H1 (cell line): ENCODE results near the gene HPN. TPM values are rescaled to one million over a fixed set of nuclear protein-coding genes. Genes with fewer than 3 reads are reported as not detected.

ENCODE experiments used
- CTCF ChIA-PET: fragments of 300-600 bp; sonication (Branson Sonifier 250); formaldehyde crosslinking; loops from one replicate; lab custom pipeline; 2021; ENCODE audit not compliant: partially characterized antibody; lab: Charles Lee
- POLR2A ChIA-PET: fragments of 300-600 bp; sonication (Branson Sonifier 250); formaldehyde crosslinking; loops from one replicate; lab custom pipeline; 2021; ENCODE audit warnings: inconsistent platforms; ENCODE audit not compliant: partially characterized antibody; lab: Charles Lee
- DNase-seq, 2 experiments: peaks; one replicate each; pipeline versions ENCODE4 v3.0.0 to v3.0.0-alpha.2; 2010 to 2022; ENCODE audit warnings: low spot score in 2 of 2, low read depth in 1 of 2, mixed read lengths in 1 of 2
- FAIRE-seq: peaks from 2 replicates; lab custom pipeline; 2011; peaks lifted over from hg19 to GRCh38; lab: Jason Lieb, UNC
- H2AFZ ChIP-seq: 2 replicates; pipeline ENCODE4 v1.8.1; 2012; ENCODE audit warnings: low read length, inconsistent platforms
- H2AK5ac ChIP-seq: 2 replicates; pipeline ENCODE4 v1.6.1; 2013; ENCODE audit warnings: low read depth, low read length
- H2BK120ac ChIP-seq: replicated peaks from 2 replicates; pipeline ENCODE3; 2013; ENCODE audit warnings: low read depth, low read length, inconsistent platforms
- H2BK12ac ChIP-seq: 2 replicates; pipeline ENCODE4 v1.6.1; 2013; ENCODE audit warnings: low read depth, low read length
- H2BK15ac ChIP-seq: 2 replicates; pipeline ENCODE4 v1.6.1; 2013; ENCODE audit warnings: low read length
- H2BK20ac ChIP-seq: 2 replicates; pipeline ENCODE4 v1.6.1; 2013; ENCODE audit warnings: low read length
- H2BK5ac ChIP-seq: 2 replicates; pipeline ENCODE4 v1.6.1; 2013; ENCODE audit warnings: low read depth, low read length
- H3K14ac ChIP-seq: 2 replicates; pipeline ENCODE4 v1.6.1; 2013; ENCODE audit warnings: inconsistent platforms; ENCODE audit not compliant: insufficient read length
- H3K18ac ChIP-seq: 2 replicates; pipeline ENCODE4 v1.6.1; 2013; ENCODE audit warnings: low read length; ENCODE audit errors: extremely low read depth
- H3K23ac ChIP-seq: 2 replicates; pipeline ENCODE4 v1.6.1; 2013; ENCODE audit warnings: inconsistent platforms; ENCODE audit not compliant: insufficient read length
- H3K23me2 ChIP-seq: 2 replicates; pipeline ENCODE4 v1.6.1; 2013; ENCODE audit warnings: low read depth, low read length
- H3K27ac ChIP-seq: 2 replicates; pipeline ENCODE4 v1.6.1; 2011; ENCODE audit warnings: low read depth, low read length, inconsistent platforms
- H3K27me3 ChIP-seq, 4 experiments: replicated peaks in 1 of 4; 1 replicate in 1 of 4; 2 replicates in 3 of 4; pipeline versions ENCODE4 v1.6.1 to v1.8.1; 2011 to 2013; ENCODE audit warnings: low read length in 3 of 4, mild to moderate bottlenecking in 3 of 4, inconsistent platforms in 2 of 4, mixed read lengths in 2 of 4, moderate library complexity in 1 of 4; ENCODE audit not compliant: control insufficient read depth in 3 of 4, insufficient read depth in 3 of 4; ENCODE audit errors: extremely low read depth in 1 of 4
- H3K36me3 ChIP-seq, 4 experiments: 2 replicates each; pipeline versions ENCODE4 v1.6.1 to v1.8.1; 2011 to 2013; ENCODE audit warnings: mild to moderate bottlenecking in 4 of 4, low read length in 3 of 4, moderate library complexity in 2 of 4, control low read depth in 1 of 4, inconsistent platforms in 1 of 4; ENCODE audit not compliant: insufficient read depth in 4 of 4, control insufficient read depth in 2 of 4
- H3K4ac ChIP-seq: replicated peaks from 2 replicates; pipeline ENCODE3; 2013; ENCODE audit warnings: low read length, low read depth, mixed read lengths, inconsistent platforms; ENCODE audit not compliant: insufficient read length
- H3K4me1 ChIP-seq, 4 experiments: replicated peaks in 1 of 4; 1 replicate in 1 of 4; 2 replicates in 3 of 4; pipeline versions ENCODE4 v1.6.1 to v1.8.1; 2011 to 2013; ENCODE audit warnings: low read length in 3 of 4, inconsistent platforms in 2 of 4, mixed read lengths in 1 of 4; ENCODE audit not compliant: insufficient read depth in 4 of 4, control insufficient read depth in 3 of 4
- H3K4me2 ChIP-seq, 2 experiments: 2 replicates each; pipeline versions ENCODE4 v1.6.1 to v1.8.1; 2011 to 2013; ENCODE audit warnings: low read depth in 2 of 2, low read length in 2 of 2, control low read depth in 1 of 2, inconsistent platforms in 1 of 2, mild to moderate bottlenecking in 1 of 2; ENCODE audit not compliant: insufficient read depth in 1 of 2
- H3K4me3 ChIP-seq, 4 experiments: fragments of 200-600, 300-600 bp in 1 of 4; sonication (generic), shearing (Covaris generic), sonication (Bioruptor Twin) in 1 of 4; 2 replicates each; pipeline versions ENCODE4 v1.5.1 to v1.8.1; 2011 to 2016; ENCODE audit warnings: low read length in 4 of 4, low read depth in 3 of 4, control low read depth in 2 of 4, inconsistent platforms in 2 of 4, mild to moderate bottlenecking in 2 of 4, mixed read lengths in 1 of 4, moderate library complexity in 1 of 4; ENCODE audit not compliant: insufficient read depth in 2 of 4; ENCODE audit errors: extremely low read depth in 1 of 4
- H3K56ac ChIP-seq: replicated peaks from 2 replicates; pipeline ENCODE3; 2013; ENCODE audit warnings: low read depth, mild to moderate bottlenecking, mixed read lengths, low read length, inconsistent platforms; ENCODE audit not compliant: insufficient read length
- H3K79me1 ChIP-seq: 2 replicates; pipeline ENCODE4 v1.6.1; 2013; ENCODE audit warnings: low read depth, low read length, control low read depth
- H3K79me2 ChIP-seq, 2 experiments: 2 replicates each; pipeline versions ENCODE4 v1.6.1 to v1.8.1; 2012 to 2013; ENCODE audit warnings: low read length in 2 of 2, mild to moderate bottlenecking in 2 of 2, inconsistent platforms in 1 of 2; ENCODE audit not compliant: insufficient read depth in 2 of 2, control insufficient read depth in 1 of 2
- H3K9ac ChIP-seq, 4 experiments: replicated peaks in 1 of 4; 1 replicate in 1 of 4; 2 replicates in 3 of 4; pipeline versions ENCODE4 v1.6.1 to v1.8.1; 2011 to 2013; ENCODE audit warnings: low read depth in 3 of 4, low read length in 3 of 4, control low read depth in 2 of 4, mild to moderate bottlenecking in 2 of 4, moderate library complexity in 2 of 4, inconsistent platforms in 1 of 4; ENCODE audit errors: extremely low read depth in 1 of 4
- H3K9me3 ChIP-seq, 2 experiments: 2 replicates each; pipeline versions ENCODE4 v1.6.1 to v1.8.1; 2012 to 2013; ENCODE audit warnings: mild to moderate bottlenecking in 2 of 2, moderate library complexity in 2 of 2, control low read depth in 1 of 2, inconsistent platforms in 1 of 2, low read depth in 1 of 2, low read length in 1 of 2, mixed read lengths in 1 of 2; ENCODE audit not compliant: insufficient read depth in 2 of 2
- H4K20me1 ChIP-seq, 2 experiments: replicated peaks in 1 of 2; 2 replicates each; pipeline versions ENCODE3 to v1.8.1; 2011 to 2013; ENCODE audit warnings: inconsistent platforms in 2 of 2, low read length in 2 of 2, mild to moderate bottlenecking in 1 of 2; ENCODE audit not compliant: insufficient read depth in 2 of 2, control insufficient read depth in 1 of 2
- H4K5ac ChIP-seq: 2 replicates; pipeline ENCODE4 v1.6.1; 2013; ENCODE audit warnings: low read length, low read depth, mixed read lengths, inconsistent platforms; ENCODE audit not compliant: insufficient read length
- H4K8ac ChIP-seq: 2 replicates; pipeline ENCODE4 v1.8.0; 2013; ENCODE audit warnings: mild to moderate bottlenecking, moderate library complexity, low read length, inconsistent platforms; ENCODE audit not compliant: insufficient read depth; ENCODE audit errors: extremely low read depth
- H4K91ac ChIP-seq: replicated peaks from 2 replicates; pipeline ENCODE3; 2013; ENCODE audit warnings: low read length, mixed read lengths, inconsistent platforms; ENCODE audit not compliant: insufficient read length
- CBX5 ChIP-seq: fragments of 300-800, 300-1000 bp; sonication (generic); IDR thresholded peaks from 2 replicates; pipeline ENCODE4 v1.7.1; 2016; ENCODE audit warnings: antibody characterized with exemption, low read length, low read depth
- CEBPB ChIP-seq: IDR thresholded peaks from 2 replicates; pipeline ENCODE4 v1.6.1; 2012; ENCODE audit warnings: low read depth, low read length
- CREB1 ChIP-seq: IDR thresholded peaks from 2 replicates; pipeline ENCODE4 v1.6.1; 2012; ENCODE audit warnings: inconsistent platforms
- HDAC6 ChIP-seq: IDR thresholded peaks from one replicate; pipeline ENCODE4 v1.7.1; 2012; ENCODE audit warnings: low read depth, mild to moderate bottlenecking, inconsistent platforms, low read length, moderate library complexity
- MAFK ChIP-seq: IDR thresholded peaks from 2 replicates; pipeline ENCODE4 v1.6.1; 2012; ENCODE audit warnings: low read depth, mild to moderate bottlenecking, improper control_type of control experiment, low read length
- POLR2A ChIP-seq, 2 experiments: IDR thresholded peaks; 1 replicate in 1 of 2; 2 replicates in 1 of 2; pipeline ENCODE4 v1.6.1; 2011; ENCODE audit warnings: low read depth in 2 of 2, low read length in 2 of 2, mild to moderate bottlenecking in 2 of 2; ENCODE audit errors: control extremely low read depth in 1 of 2
- POLR2AphosphoS5 ChIP-seq: IDR thresholded peaks from 2 replicates; pipeline ENCODE4 v1.6.1; 2011; ENCODE audit warnings: low read depth, low read length
- RAD21 ChIP-seq, 2 experiments: IDR thresholded peaks in 1 of 2; conservative IDR thresholded peaks in 1 of 2; 2 replicates each; pipeline ENCODE4 v1.6.1; 2011; ENCODE audit warnings: low read depth in 2 of 2, low read length in 2 of 2, improper control_type of control experiment in 1 of 2, inconsistent platforms in 1 of 2, mild to moderate bottlenecking in 1 of 2, moderate library complexity in 1 of 2
- SIN3A ChIP-seq, 2 experiments: IDR thresholded peaks in 1 of 2; conservative IDR thresholded peaks in 1 of 2; 2 replicates each; pipeline ENCODE4 v1.6.1; 2011 to 2012; ENCODE audit warnings: low read length in 2 of 2, improper control_type of control experiment in 1 of 2, low read depth in 1 of 2, mild to moderate bottlenecking in 1 of 2
- SIRT6 ChIP-seq: IDR thresholded peaks from one replicate; pipeline ENCODE4 v1.7.1; 2012; ENCODE audit warnings: low read length, inconsistent platforms
- SP2 ChIP-seq: IDR thresholded peaks from 2 replicates; pipeline ENCODE4 v1.6.1; 2012; ENCODE audit warnings: mild to moderate bottlenecking, low read length, inconsistent platforms
- SUZ12 ChIP-seq: fragments of 200-600 bp; sonication (generic); IDR thresholded peaks from 2 replicates; pipeline ENCODE4 v1.6.1; 2012; ENCODE audit warnings: mild to moderate bottlenecking, inconsistent platforms, low read length, moderate library complexity, mixed read lengths
- TCF12 ChIP-seq: IDR thresholded peaks from 2 replicates; pipeline ENCODE4 v1.6.1; 2011; ENCODE audit warnings: low read depth, mild to moderate bottlenecking, low read length
- USF2 ChIP-seq: IDR thresholded peaks from 2 replicates; pipeline ENCODE4 v1.6.1; 2011; ENCODE audit warnings: low read length, improper control_type of control experiment
- YY1 ChIP-seq: IDR thresholded peaks from 2 replicates; pipeline ENCODE4 v1.6.1; 2011; ENCODE audit warnings: low read depth, mild to moderate bottlenecking, low read length
- WGBS, 2 experiments: shearing (Covaris generic) in 1 of 2; methylation state at CpG; one replicate each; pipeline versions ENCODE4 v1.1.6 to v1.1.7; 2013 to 2015; ENCODE audit warnings: low lambda C conversion rate in 2 of 2, mixed read lengths in 2 of 2, inconsistent platforms in 1 of 2, low coverage in 1 of 2, missing lambda C conversion rate in 1 of 2; ENCODE audit not compliant: insufficient replicate concordance in 2 of 2, insufficient coverage in 1 of 2, insufficient read length in 1 of 2; ENCODE audit errors: extremely low coverage in 1 of 2, missing lambda C conversion rate in 1 of 2; 5-methylcytosine and 5-hydroxymethylcytosine counted together
- polyA plus RNA-seq, 7 experiments: library from polyadenylated mRNA; depleted of rRNA in 3 of 7; stranded (reverse) in 5 of 7; unstranded in 2 of 7; fragments of >200 nt in 5 of 7; fragments of 200-250 nt in 2 of 7; gene quantifications; 1 replicate in 5 of 7; 2 replicates in 1 of 7; 4 replicates in 1 of 7; pipeline versions ENCODE4 v1.2.1 to v1.2.3, GENCODE V29; 2011 to 2013; ENCODE audit warnings: missing spikeins in 2 of 7, mixed read lengths in 2 of 7
- total RNA-seq: library from RNA; stranded (reverse); fragmentation: NEBNext Ultra II Directional; extraction: Animal tissue kit (Norgen Biotek cat#: 25700); gene quantifications from 2 replicates; pipeline ENCODE4 v1.2.1, GENCODE V29; 2021

HPN gene
- total and polyA plus RNA-seq, 2 of the 8 experiments (the other 6 are each of a cell fraction or from before 2014, with no cell fraction given), result 14.7 to 33.7 TPM

GRCh38 chr19:35023428-35023827, 18.1 kb upstream of the HPN start:
- H3K9ac ChIP-seq, result no peak overlapping the region
- no peak overlapping the region for H2AFZ ChIP-seq
- no peak overlapping the region for H3K4ac ChIP-seq
- no peak overlapping the region for H4K8ac ChIP-seq
- DNase-seq, result no peak
- no peak overlapping the region for H3K27ac ChIP-seq
- peaks cover 6 to 31% of the 10 kb centered on the region in 2 experiments for H4K20me1 ChIP-seq
- ChIA-PET POLR2A (interaction anchor here (0.6 to 24.8 kb wide), 2 partner anchors 19 to 194 kb away, joined by 3 to 366 read pairs; partner anchors contain the start of gene GRAMD1A), CTCF (interaction anchor here (1.0 kb wide), 1 partner anchor 51 kb away, joined by 4 read pairs; no protein-coding TSS in a partner anchor)
- no peaks in the 10 kb centered on the region for H3K23me2 ChIP-seq
- H3K9me3 ChIP-seq, result no peaks in the 10 kb centered on the region
- no peak overlapping the region for H3K23ac ChIP-seq
- H3K4me1 ChIP-seq, result no peaks in the 10 kb centered on the region
- no peak overlapping the region for H2BK5ac ChIP-seq
- no peak overlapping the region for H2BK120ac ChIP-seq
- H3K27me3 ChIP-seq, result no peaks in the 10 kb centered on the region
- H3K4me2 ChIP-seq, result no peak overlapping the region
- no peak overlapping the region for H3K14ac ChIP-seq
- FAIRE-seq, result no peak
- no peak overlapping the region for H2BK15ac ChIP-seq
- H4K5ac ChIP-seq, result no peak overlapping the region
- H3K36me3 ChIP-seq, result peaks cover 48 to 88% (median 79%) of the 10 kb centered on the region in 4 experiments
- H2AK5ac ChIP-seq, result no peak overlapping the region
- no peak overlapping the region for H3K4me3 ChIP-seq
- no peak overlapping the region for H4K91ac ChIP-seq
- no peaks in the 10 kb centered on the region for H3K79me1 ChIP-seq
- no peak overlapping the region for H2BK12ac ChIP-seq
- H2BK20ac ChIP-seq, result no peak overlapping the region
- 93% methylated on average over 19 of the region's 19 CpGs; no CpG with 5 or more reads in 1 of the 2 experiments for WGBS, 2 experiments
- no peaks in the 10 kb centered on the region for H3K79me2 ChIP-seq
- H3K18ac ChIP-seq, result no peak overlapping the region
- no peak overlapping the region for H3K56ac ChIP-seq
- TF ChIP-seq USF2, result no peak
- TF ChIP-seq TCF12, result no peak
- no peak for TF ChIP-seq SUZ12
- TF ChIP-seq RAD21 (IDR thresholded peaks at IDR 0.05 in 1 of 2, conservative IDR thresholded peaks at IDR 0.05 in 1 of 2; ENCODE audit: low read depth in 2 of 2, low read length in 2 of 2), result no peak
- no peak for TF ChIP-seq HDAC6
- no peak for TF ChIP-seq CEBPB
- no peak for TF ChIP-seq POLR2A (IDR thresholded peaks at IDR 0.05; ENCODE audit: control extremely low read depth in 1 of 2, low read depth in 2 of 2, low read length in 2 of 2)
- TF ChIP-seq MAFK, result no peak
- TF ChIP-seq POLR2AphosphoS5, result no peak
- TF ChIP-seq YY1, result no peak
- TF ChIP-seq SIRT6, result no peak
- no peak for TF ChIP-seq SIN3A (conservative IDR thresholded peaks at IDR 0.05 in 1 of 2, IDR thresholded peaks at IDR 0.05 in 1 of 2; ENCODE audit: low read depth in 1 of 2, low read length in 2 of 2)
- TF ChIP-seq CREB1, result no peak
- TF ChIP-seq CBX5, result no peak
- no peak for TF ChIP-seq SP2
